Frontal cortex (tissue), 4 donors: ENCODE results near the gene RASA3. TPM values are rescaled to one million over a fixed set of nuclear protein-coding genes. Genes with fewer than 3 reads are reported as not detected.

Experiments used
- DNase-seq, 2 donors: peaks; one replicate each; pipeline ENCODE4 v3.0.0; 2012; ENCODE audit warnings: low spot score in 2 of 2
- FAIRE-seq: peaks from 2 replicates; lab custom pipeline; 2012; peaks lifted over from hg19 to GRCh38; lab: Jason Lieb, UNC
- total RNA-seq: library from RNA; depleted of rRNA; stranded (reverse); fragments of >200 nt; gene quantifications from one replicate; pipeline ENCODE4 v1.2.3, GENCODE V29; 2014
- donor health status: control.
- donor health status: control.
- donor health status: control.

The RASA3 gene
- total RNA-seq, 1 donor from 2014 or later, result 12.6 TPM

DNA sequence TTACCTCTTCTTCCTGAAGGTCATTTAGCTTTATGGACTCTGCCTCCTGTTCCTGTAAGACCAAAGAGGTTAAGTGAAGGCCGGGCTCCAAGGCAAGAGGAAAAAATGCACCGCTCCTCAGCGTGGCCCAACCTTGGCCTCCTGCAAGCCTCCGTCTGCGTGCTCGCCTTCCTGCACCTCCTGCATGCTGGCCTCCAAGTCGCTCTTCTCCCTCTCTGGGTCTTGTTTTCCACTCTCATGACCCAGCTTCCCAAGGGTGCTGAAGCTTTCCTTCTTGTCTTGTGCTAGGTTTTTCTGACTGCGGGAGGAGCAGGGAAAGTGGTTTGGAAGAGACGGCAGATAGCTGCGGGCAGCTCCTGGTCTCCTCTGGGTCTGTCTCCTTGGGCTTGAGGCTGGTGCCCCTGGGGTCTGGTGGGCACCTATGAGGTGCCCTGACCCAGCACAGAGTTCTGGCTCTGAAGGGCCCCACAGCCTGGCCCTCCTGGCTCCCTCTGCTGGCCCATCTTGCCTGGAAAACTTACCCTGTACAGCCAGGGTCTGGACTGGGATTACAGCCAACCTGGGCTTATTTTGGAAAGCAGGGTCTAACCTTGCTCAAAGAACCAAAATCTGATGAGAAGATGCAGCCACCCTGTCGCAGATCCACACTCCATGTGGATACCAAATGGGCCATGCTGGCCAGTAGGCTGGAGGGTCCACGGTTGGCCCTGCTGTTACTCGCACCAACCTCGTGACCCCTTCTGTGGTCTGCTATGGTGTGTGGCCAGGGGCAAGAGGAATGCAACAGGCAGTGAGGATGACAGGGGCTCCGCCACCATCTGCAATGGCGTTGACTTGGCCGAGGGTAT, 163.7 kb downstream of the RASA3 start:
- FAIRE-seq, result no peak
- DNase-seq, result no peak

DNA sequence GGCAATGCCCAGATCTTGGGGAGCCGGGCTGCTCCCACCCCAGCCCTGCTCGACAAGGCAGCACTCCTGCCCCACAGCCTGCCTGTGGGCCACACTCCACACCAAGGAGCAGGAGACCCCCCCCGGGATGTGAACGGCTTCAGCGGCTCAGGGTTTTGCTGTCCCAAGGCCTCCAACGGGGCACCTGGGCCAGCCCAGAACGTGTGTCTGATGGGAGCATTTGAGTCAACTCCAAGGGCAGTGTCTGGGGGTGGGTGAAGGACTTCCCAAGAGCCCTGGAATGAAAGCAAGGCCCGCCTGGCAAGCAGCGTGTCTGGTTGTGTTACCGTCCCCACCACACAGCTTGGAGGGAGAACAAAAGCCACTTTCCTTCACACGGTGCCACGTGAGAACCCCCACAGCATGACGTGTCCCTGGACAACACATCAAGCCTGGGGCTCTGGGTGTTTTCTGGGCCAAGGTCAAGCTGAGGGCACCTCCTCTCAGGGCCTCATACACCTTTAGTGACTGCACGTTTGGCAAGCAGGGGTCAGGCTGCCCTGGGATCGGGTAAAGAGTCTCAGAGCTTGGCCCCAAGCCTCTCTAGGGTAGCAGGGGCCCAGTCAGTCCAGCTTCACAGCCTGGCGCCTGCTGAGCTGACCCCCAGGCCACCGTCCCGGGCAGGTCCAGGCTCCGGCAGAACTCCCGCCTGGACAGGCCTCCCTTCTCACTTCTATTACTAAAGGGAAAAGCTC, 164.5 kb downstream of the RASA3 start:
- DNase-seq (no peak), FAIRE-seq (no peak)

DNA sequence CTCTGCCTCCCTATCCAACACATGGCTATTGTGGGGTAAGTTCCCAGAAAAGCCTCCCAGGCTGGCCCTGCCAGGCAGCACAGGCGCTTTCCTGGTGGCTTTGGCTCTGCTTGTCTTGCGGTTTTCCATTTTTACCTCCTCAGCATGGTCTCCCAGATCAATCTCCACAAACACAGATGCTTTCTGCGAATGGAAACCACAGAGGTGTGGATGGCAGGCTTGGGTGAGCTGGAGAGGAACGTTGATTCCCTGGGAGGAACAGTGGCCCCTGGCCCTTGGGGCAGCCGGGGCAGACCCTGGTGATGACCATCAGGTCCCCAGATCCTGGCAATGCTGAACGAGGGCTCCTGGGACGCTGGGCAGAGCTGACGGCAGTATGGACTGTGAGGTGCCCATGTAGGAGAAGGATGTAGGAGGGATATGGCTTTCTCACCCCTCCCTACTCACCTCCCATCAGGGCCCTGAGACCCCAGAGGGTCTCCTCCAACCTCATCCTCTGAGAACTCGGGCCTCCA, 165.2 kb downstream of the RASA3 start:
- DNase-seq, result no peak
- no peak for FAIRE-seq

DNA sequence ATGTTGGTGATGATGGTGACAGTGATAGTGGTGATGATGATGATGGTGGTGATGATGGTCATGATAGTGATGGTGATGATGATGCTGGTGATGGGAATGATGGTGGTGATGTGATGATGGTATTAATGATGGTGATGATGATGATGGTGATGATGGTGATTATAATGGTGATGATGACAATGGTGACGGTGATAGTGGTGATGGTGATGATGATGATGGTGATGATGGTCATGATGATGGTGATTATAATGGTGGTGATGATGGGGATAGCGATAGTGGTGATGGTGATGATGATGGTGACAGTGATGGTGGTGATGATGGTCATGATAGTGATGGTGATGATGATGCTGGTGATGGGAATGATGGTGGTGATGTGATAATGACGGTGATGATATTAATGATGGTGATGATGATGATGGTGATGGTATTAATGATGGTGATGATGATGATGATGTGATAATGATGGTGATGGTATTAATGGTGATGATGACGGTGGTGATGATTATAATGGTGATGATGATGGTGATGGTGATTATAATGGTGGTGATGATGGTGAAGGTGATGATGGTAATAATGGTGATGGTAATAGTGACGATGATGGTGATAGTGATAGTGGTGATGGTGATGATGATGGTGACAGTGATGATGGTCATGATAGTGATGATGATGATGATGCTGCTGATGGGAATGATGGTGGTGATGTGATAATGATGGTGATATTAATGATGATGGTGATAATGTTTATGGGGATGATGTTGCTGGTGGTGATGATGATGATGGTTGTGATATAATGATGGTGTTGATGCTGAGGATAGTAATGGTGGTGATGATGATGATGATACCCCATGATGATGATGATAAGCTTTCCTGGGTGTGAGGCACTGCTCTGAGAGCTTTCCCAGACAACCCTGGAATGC, 166.2 kb downstream of the RASA3 start:
- no peak for FAIRE-seq
- no peak for DNase-seq

DNA sequence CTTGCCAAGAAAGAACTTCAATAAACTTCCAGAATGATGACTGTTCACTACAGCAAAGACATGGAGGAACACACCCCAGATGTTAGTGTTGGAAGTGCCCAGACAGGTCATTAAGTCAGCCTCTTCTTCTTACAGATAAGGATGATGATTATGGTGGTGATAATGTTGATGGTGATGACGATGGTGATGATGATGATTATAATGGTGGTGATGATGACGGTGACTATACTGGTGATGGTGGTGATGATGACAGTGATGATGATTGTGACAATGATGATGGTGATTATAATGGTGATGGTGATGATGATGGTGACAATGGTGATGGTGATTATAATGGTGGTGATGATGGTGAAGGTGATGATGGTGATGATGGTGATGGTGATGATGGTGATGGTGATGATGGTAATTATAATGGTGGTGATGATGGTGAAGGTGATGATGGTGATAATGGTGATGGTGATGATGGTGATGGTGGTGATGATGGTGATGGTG, 167.0 kb downstream of the RASA3 start:
- DNase-seq (no peak), FAIRE-seq (no peak)

DNA sequence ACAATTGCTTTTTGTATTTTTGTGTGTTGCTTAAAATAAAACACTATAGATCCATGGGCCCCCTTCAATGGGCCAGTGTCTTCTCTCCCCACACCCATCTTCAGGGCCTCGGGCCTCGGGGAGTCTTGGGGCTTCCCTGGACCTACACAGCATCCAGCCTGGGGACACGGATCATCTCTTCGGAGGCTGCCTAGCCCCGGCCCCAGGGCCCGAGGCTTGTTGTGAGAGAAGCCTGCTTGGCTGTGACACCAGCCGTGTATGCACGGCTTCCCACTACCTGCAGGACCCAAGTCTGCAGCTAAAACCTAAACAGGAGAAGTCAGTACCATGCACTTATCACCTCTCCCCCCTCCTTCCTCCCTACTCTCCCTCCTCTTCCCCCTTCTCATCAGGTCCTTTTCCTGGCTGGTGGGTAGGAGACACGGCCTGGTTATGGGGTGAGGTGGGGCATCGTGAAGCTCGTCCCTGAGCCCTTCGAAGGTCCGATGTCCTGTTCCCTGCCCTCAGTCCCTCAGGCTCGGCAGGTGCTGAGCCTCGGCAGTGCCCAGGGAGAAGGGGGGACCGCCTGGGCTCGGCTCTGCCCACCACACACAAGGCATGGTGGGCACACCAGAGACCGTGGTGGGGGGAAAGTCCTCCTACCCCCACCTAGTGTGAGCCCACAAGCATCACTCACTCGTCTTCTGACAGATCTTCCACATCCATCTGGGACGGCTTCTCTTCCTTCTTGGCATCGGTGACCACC, 168.0 kb downstream of the RASA3 start:
- no peak for DNase-seq
- FAIRE-seq, result no peak

DNA sequence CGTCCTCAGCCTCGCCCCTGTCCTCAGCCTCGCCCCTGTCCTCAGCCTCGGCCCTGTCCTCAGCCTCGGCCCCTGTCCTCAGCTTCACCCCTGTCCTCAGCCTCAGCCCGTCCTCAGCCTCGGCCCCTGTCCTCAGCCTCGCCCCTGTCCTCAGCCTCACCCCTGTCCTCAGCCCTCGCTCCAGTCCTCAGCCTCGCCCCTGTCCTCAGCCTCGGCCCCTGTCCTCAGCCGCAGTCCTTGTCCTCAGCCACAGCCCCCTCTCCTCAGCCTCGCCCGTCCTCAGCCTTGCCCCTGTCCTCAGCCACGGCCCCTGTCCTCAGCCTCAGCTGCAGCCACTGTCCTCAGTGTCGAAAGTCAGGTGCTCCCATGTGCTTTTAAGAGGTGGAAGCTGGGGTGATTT, 169.0 kb downstream of the RASA3 start:
- FAIRE-seq, result no peak
- no peak for DNase-seq

DNA sequence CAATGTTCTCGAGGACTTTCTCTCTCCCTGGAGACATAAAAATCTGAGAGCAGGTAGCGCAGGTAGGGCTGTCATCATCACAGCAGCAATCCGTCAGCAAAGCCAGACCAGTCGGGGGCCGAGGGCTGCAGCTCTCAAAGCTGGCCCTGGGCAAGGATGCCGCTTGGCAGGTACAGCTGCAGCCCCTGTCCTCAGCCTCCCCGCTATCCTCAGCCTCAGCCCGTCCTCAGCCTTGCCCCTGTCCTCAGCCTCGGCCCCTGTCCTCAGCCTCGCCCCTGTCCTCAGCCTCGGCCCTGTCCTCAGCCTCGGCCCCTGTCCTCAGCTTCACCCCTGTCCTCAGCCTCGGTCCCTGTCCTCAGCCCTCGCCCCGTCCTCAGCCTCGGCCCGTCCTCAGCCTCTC, 169.4 kb downstream of the RASA3 start:
- DNase-seq (no peak), FAIRE-seq (no peak)

DNA sequence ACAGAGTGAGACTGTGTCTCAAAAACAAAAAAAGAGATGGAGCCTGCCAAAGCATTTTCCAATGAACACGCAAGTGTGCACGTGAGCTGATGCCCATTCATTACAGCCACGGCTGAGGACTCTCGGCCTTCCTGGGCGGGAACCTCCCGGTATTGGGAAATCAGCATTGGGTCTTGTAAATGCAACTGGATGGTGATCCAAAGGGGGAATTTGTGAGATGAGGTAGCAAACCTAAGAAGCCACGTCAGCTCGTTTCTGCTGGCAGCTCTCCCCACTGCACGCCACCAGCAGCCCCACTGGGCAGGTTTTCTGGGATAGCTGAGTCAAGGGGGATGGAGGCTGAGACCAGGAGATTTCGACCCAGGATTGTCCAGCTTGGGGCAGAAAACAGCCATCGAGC, 170.0 kb downstream of the RASA3 start:
- DNase-seq, result no peak
- no peak for FAIRE-seq

DNA sequence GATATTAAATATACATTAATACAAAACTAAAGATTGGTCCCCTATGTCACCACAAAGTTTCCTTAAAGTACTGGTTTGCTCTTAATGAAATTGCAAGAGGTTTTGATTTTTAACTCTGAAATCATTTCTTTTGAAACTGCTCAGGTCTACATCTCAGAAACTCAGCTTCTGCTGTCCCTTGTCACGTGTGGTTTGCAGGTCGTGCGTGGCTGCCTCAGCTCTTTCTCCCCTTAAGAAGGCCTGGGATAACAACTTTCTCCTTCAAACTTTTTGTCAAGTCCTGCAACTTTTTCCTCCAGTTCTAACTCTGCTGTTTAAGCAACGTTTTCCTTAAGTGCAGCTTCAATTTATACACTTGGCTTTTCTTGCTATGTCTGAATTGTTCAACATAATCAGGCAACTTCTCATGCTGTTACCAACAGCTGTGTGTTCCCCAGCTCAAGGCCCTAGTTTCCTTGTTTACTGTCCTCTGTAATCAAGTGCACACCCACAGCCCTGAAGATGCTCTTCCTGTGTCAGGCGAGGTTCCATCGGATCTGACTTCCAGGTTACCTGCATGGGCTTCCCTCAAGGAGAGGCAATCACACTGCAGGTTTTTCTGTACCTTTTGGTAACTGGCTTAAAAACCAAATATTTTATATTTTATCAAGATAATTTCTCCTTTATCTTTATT, 172.0 kb downstream of the RASA3 start:
- no peak for DNase-seq
- FAIRE-seq, result no peak

DNA sequence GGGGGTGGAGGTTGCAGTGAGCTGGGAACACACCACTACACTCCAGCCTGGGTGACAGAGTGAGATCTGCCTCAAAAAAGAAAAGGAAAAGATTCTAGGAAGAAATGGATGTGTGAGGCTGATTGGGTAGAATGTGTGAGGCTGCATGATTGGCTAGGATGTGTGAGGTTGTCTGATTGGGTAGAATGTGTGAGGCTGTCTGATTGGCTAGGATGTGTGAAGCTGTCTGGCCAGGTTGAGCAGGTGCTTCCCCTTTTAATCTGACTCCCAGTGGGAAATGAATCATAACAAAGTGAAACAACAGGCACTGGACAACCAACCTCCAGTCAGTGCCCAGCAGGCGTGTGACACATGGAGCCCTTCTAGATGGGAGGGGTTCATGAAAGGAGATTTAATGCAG, 173.2 kb downstream of the RASA3 start:
- no peak for DNase-seq
- FAIRE-seq, result no peak

DNA sequence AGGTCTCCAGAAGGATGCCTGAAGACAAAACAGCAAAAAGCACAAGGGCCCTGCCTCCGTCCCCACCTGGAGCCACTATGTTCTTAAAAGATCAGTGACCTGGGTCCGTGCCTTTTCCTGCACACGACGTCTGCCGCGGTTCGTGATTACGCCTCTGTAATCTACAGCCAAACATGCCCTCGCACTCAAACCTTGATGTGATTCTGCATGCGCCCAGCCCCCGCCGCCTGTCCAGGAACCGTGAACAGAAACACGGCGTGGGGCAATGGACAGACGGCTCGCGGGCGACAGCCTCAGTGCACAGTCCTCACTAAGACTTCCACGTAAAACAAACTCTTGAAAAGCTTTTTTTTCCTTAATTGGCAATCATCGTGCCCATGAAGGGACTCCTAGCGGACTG, 174.1 kb downstream of the RASA3 start:
- FAIRE-seq (no peak), DNase-seq (no peak)

DNA sequence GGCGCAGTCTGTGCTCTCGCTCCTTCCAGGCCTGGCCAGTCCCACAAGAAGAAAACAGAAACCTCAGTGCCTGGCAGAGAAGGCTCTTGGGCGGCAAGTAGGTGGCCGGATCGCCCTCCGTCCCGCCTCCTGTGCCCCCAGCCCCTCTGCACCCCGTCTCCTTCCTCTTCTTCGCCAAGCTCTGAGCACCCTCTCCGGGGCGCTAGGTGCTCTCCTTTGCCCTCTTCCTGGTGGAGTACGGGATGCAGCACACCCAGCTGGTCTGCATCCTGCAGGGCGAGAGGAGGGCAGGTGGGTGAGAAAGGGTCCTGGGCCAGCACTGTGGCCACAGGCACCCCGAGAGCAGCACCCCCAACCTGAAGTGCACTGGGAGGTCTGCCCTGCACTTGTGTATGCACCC, 175.9 kb downstream of the RASA3 start:
- no peak for DNase-seq
- FAIRE-seq, result no peak

DNA sequence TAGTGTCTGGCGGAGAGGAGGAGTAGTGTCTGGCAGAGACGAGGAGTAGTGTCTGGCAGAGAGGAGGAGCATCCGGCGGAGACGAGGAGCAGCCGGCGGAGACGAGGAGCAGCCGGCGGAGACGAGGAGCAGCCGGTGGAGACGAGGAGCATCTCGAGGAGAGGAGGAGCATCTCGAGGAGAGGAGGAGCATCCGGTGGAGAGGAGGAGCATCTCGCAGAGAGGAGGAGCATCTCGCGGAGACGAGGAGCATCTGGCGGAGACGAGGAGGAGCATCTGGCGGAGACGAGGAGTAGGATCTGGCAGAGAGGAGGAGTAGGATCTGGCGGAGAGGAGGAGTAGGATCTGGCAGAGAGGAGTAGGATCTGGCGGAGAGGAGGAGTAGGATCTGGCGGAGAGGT, 176.7 kb downstream of the RASA3 start:
- FAIRE-seq (no peak), DNase-seq (no peak)

DNA sequence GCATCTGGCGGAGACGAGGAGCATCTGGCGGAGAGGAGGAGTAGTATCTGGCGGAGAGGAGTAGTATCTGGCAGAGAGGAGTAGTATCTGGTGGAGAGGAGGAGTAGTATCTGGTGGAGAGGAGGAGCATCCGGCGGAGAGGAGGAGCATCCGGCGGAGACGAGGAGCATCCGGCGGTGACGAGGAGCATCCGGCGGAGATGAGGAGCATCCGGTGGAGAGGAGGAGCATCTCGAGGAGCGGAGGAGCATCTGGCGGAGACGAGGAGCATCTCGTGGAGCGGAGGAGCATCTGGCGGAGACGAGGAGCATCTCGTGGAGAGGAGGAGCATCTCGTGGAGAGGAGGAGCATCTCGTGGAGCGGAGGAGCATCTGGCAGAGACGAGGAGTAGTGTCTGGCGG, 177.2 kb downstream of the RASA3 start:
- no peak for FAIRE-seq
- DNase-seq, result no peak

DNA sequence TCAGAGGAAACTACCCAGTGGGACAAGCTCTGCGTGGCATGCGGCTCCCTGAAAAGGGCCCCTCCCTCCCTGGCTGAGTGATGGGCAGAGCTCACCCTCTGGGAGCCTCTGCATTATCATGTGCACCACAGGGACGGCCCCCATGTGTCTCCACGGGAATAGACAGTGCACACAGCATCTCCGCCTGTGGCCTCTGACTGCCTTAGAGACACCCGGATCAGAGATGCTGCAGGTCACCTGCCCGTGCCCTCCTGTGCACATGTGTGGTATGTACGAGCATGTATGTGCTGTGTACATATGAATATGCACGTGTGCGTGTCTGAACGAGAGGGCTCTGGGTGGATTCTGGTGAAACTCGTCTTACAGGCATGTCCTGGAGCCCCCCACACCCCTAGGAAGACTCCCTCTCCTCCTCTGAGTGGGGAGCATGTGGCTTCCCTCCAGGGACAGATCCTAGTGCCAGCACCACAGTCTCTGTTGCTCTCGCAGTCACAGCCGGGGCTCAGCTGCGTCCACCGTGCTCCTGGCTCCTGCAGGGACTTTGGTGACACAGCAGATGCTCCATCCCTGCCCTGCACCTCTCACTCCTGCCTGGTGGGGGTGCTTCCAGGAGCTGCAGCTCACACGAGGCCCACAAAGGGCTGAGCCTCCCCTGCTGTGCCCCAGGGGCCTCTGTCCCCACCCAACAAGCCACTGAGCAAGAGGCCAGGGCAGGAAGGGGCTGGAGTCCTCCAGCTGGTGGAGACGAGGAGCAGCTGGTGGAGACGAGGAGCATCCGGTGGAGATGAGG, 178.2 kb downstream of the RASA3 start:
- DNase-seq (no peak), FAIRE-seq (no peak)

DNA sequence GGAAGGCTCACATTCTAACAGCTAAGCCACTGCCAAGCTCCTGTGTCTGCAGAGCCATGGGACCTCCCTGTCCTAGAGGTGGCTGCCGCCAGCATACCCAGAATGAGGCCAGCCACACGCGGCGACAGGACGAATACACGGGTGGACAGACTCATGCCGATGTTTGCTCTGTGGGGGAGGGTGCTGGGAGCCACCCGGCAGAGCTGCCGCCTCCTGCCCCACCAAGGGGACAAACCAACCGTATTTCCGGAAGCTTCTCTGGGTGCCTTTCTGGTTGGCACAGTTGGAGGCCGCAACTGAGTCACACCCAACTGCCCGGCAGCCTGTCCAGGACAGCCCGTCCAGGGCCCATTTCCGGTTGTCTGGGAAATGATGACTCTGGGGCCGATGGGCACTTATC, 178.9 kb downstream of the RASA3 start:
- DNase-seq (no peak), FAIRE-seq (no peak)

DNA sequence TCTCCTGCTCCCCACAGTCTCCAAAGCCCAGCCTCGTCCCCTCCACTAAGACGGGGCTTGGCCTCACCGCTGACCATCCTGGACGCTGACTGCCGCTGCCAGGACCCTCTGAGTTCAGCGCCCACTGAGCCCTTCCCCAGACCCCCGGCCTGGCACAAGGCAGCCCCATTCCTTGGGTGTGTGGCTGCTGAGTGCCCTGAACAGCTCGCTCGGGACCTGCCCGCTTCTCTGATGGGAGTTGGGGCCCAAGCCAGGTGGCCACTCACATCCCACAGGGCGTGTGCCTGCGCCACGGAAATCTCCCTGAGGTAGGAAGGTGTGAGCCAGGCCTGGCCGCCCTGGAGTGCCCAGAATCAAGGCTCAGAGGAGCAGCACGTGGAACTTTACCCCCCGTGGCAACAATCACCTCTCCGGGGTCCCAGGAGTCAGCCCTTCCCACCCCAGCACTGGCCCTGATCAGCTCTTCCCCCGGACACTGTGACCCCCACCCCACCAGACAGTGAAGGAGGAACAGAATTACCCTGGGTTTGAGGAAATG, 179.4 kb downstream of the RASA3 start:
- FAIRE-seq (no peak), DNase-seq (no peak)
